Prostate gland (tissue), 2 donors: ENCODE measurements around the gene COP1.

ENCODE experiments used
- POLR2A ChIP-seq: fragments of 450-650 bp; IDR thresholded peaks from one replicate; pipeline ENCODE4 v1.6.1; 2016; ENCODE audit warnings: antibody characterized with exemption, mild to moderate bottlenecking
- TF ChIP-seq, protein P1 (sequence below), 4 experiments: fragments of 200-600 bp in 2 of 4; fragments of 450-650 bp in 2 of 4; sonication (generic) in 2 of 4; IDR thresholded peaks; 1 replicate in 3 of 4; 2 replicates in 1 of 4; pipeline ENCODE4 v1.5.1; 2016 to 2019; ENCODE audit warnings: antibody characterized with exemption in 4 of 4, mild to moderate bottlenecking in 2 of 4, moderate library complexity in 2 of 4

DNA sequence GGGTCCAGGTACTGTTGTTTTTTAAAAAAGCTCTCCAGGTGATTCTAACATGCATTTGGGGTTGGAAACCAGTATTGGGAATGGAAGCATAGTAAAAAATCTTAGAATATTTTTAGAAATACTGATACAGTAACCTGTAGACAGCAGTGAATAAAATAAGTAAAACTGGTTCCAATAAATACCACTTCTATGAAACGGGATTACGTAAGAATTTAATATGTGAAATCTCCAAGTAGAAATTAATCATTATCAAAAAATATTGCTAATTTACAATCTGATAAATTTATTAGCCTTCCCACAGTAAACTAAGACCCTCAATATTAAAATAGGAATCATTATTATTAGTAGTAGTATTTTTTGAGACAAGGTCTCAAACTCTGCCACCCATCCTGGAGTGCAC is 177.5 kb downstream of the COP1 start:
- TF ChIP-seq POLR2A: no peak
- TF ChIP-seq, protein P1, sequence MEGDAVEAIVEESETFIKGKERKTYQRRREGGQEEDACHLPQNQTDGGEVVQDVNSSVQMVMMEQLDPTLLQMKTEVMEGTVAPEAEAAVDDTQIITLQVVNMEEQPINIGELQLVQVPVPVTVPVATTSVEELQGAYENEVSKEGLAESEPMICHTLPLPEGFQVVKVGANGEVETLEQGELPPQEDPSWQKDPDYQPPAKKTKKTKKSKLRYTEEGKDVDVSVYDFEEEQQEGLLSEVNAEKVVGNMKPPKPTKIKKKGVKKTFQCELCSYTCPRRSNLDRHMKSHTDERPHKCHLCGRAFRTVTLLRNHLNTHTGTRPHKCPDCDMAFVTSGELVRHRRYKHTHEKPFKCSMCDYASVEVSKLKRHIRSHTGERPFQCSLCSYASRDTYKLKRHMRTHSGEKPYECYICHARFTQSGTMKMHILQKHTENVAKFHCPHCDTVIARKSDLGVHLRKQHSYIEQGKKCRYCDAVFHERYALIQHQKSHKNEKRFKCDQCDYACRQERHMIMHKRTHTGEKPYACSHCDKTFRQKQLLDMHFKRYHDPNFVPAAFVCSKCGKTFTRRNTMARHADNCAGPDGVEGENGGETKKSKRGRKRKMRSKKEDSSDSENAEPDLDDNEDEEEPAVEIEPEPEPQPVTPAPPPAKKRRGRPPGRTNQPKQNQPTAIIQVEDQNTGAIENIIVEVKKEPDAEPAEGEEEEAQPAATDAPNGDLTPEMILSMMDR (IDR thresholded peaks at IDR 0.05): no peak
